Measurements from ENCODE around the gene STAG3.
"Not testable (repeated sequence)": the region's sequence is repeated elsewhere in the genome, so short reads cannot be mapped to it uniquely, and the experiment has no call there.

STAG3 gene

GRCh38 chr7:100173806-100174495 is 3.8 kb upstream of the STAG3 start:
- no peak for DNase-seq

GRCh38 chr7:100174582-100174981 is 3.1 kb upstream of the STAG3 start:
- DNase-seq: no peak

DNA sequence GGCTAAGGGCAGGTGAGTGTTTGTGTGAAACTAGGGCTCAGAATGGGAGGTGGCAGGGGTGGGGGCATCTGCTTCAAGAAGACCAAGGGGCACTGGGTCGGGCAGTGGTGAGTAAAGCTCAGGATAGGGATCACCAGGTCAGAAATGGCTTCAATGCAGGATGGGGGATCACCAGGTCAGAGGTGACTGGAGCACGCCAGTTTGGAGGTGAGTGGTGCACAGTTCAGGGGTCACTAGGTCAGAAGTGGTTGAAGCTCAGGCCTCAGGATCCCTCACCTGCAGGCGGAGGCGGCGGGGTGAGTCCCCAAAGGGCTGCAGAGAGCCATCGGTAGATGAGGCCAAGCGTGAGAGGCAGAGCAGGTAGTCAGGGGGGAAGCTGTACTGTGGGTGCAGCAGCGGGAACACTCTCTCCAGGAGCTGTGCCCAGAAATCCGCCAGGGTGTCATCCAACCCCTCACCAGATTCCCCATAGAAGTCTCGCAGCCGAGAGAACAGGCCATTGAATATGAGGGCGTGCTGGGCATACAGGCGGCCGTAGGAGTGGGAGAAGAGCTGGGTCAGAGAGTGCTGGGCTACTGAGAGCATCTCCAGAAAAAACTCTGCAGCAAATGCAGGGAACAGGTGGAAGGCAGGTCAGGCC is 2.3 kb upstream of the STAG3 start:
- no peak for DNase-seq

- no peak for DNase-seq
Observed at GRCh38 chr7:100176096-100177044, 1.3 kb upstream of the STAG3 start.

DNA sequence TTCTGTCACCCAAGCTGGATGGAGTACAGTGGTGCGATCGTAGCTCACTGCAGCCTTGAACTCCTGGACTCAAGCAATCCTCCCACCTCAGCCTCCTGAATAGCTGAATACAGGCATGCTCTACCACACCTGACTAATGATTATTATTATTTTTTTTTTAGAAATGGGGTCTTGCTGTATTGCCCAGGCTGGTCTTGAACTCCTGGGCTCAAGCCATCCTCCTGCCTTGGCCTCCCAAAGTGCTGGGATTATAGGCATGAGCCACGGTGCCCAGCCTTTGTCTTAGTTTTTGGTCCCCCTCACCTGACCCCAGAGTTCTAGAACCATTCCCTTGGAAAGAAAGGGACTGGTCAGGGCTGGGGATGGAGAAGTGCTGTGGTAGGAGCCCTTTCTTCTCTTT is 2.4 kb downstream of the STAG3 start:
- DNase-seq: not testable (repeated sequence)

- not testable (repeated sequence) for DNase-seq
Observed at GRCh38 chr7:100182616-100183015, 4.9 kb downstream of the STAG3 start.

- DNase-seq: not testable (repeated sequence)
Observed at GRCh38 chr7:100183090-100183489, 5.4 kb downstream of the STAG3 start.

- DNase-seq: no peak
Observed at GRCh38 chr7:100185726-100186125, 8.0 kb downstream of the STAG3 start.

DNA sequence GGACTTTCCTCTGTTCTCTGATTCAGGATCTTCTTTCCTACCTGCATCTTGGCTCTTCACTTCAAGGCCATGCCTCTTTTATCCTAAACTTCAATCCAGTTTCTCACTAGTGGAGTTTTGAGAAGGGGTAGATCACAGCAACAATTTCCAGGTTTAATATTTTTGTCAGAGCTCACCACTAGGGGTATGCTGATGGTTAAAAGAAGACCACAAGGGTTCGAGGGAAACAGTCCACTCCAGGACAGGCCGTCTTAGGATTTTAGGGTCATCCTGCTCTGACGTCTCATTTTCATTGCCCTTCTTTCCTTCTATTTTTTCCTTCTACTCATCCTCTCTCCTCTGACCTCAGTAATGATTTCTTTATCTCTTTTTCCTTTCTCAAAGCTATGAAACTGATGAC is 11.3 kb downstream of the STAG3 start:
- no peak for DNase-seq

- DNase-seq: no peak
Observed at GRCh38 chr7:100190048-100190711, 12.5 kb downstream of the STAG3 start.

- DNase-seq: no peak
Observed at GRCh38 chr7:100191775-100192174, 14.1 kb downstream of the STAG3 start.

DNA sequence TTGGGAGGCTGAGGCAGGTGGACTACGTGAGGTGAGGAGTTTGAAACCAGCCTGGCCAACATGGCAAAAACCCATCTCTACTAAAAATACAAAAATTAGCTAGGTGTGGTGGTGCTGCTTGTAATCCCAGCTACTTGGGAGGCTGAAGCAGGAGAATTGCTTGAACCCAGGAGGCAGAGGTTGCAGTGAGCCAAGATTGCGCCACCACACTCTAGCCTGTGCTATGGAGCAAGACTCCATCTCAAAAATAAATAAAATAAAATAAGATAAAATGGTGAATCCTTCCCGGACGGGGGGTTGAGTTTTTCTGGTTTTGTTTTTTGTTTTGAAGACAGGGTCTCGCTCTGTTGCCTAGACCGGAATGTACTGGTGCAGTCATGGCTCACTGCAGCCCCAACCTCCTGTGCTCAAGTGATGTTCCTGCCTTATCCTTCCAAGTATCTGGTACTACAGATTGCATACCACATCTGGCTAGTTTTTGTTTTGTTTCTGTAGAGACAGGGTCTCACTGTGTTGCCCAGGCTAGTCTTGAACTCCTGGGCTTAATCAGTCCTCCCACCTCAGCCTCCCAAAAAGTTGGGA is 14.7 kb downstream of the STAG3 start:
- not testable (repeated sequence) for DNase-seq

- DNase-seq: no peak
Observed at GRCh38 chr7:100192969-100193368, 15.3 kb downstream of the STAG3 start.

GRCh38 chr7:100195222-100195621 is 17.5 kb downstream of the STAG3 start:
- DNase-seq: no peak

DNA sequence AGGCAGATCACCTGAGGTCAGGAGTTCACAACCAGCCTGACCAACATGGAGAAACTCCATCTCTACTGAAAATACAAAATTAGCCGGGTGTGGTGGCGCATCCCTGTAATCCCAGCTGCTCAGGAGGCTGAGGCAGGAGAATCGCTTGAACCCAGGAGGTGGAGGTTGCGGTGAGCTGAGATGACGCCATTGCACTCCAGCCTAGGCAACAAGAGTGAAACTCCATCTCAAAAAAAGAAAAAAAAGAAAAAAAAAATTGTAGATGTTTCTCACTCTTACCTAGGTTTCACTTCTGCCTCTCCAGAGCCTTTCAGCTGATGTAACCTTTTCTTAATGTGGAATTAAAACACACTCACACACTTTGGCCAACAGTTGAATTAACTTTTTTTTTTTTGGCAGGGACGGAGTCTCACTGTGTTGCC is 18.2 kb downstream of the STAG3 start:
- DNase-seq: not testable (repeated sequence)

DNA sequence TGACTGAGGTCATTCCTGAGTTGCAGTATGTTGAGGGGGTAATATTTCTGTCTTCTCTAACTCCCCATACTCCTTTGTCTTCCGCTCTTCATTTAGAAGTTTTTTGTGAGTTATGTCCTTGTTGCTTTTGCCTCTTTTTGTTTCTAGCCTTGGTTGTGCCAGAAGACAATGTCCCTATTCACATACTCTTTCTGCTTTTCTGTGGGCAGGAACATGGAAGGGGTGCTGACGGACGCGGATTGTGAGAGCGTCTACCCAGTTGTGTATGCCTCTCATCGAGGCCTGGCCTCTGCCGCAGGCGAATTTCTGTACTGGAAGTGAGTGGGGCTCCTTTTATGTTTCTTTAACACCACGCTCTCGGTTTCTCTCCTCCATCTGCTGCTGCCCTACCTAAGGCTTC is 20.5 kb downstream of the STAG3 start:
- DNase-seq: no peak

GRCh38 chr7:100200693-100201092 is 23.0 kb downstream of the STAG3 start:
- DNase-seq: no peak

- no peak for DNase-seq
Observed at GRCh38 chr7:100204454-100204853, 26.7 kb downstream of the STAG3 start.

GRCh38 chr7:100208911-100209408 is 31.2 kb downstream of the STAG3 start:
- no peak for DNase-seq

GRCh38 chr7:100209493-100209892 is 31.8 kb downstream of the STAG3 start:
- DNase-seq: no peak

DNA sequence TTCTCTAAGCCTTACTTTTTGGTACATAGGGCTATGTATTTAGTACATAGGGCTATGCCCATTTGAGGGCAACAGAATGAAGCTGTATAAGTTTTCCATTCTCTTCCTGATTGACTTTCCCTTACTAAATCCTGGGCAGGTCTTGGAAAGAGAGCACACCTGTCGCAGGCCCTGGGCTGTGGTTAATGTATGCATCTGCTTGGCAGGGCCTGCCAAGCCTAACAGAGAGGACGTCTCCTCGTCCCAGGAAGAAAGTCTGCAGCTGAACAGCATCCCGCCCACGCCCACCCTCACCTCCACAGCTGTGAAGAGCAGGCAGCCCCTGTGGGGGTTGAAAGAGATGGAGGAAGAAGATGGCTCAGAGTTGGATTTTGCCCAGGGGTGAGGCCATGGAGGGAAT is 33.1 kb downstream of the STAG3 start:
- no peak for DNase-seq

GRCh38 chr7:100211342-100211780 is 33.6 kb downstream of the STAG3 start:
- DNase-seq: no peak
